OCI-LY7 (cell line): ENCODE results near the gene PSMG2.

Experiments
- CTCF ChIP-seq: fragments of 200-600 bp; sonication (generic); conservative IDR thresholded peaks from 2 replicates; pipeline ENCODE4 v1.5.1; 2014; ENCODE audit warnings: mild to moderate bottlenecking, antibody characterized with exemption, low read length, moderate library complexity, mixed read lengths
- EZH2phosphoT487 ChIP-seq: fragments of 200-600 bp; sonication (generic); IDR thresholded peaks from 2 replicates; pipeline ENCODE4 v1.6.1; 2018; ENCODE audit warnings: low read depth, borderline replicate concordance, mild to moderate bottlenecking, mixed run types, antibody characterized with exemption, low read length, moderate library complexity, mixed read lengths

- TF ChIP-seq CTCF (no peak), EZH2phosphoT487 (no peak)
Measured at GRCh38 chr18:12768625-12769024, 65.8 kb downstream of the PSMG2 start.
